Measurements from ENCODE around the gene SCRN2.

Gene SCRN2

GRCh38 chr17:47878203-47879027, 37.3 kb upstream of the SCRN2 start:
- H3K4me3 ChIP-seq (ENCODE audit: control insufficient read depth, low read depth, low read length) = no peak overlapping the region
- DNase-seq (ENCODE audit: low read depth) = no peak
- no peak for TF ChIP-seq CTCF (IDR thresholded peaks at IDR 0.05; ENCODE audit: control insufficient read depth, insufficient read depth, low read depth, low read length, missing control alignments)

DNA sequence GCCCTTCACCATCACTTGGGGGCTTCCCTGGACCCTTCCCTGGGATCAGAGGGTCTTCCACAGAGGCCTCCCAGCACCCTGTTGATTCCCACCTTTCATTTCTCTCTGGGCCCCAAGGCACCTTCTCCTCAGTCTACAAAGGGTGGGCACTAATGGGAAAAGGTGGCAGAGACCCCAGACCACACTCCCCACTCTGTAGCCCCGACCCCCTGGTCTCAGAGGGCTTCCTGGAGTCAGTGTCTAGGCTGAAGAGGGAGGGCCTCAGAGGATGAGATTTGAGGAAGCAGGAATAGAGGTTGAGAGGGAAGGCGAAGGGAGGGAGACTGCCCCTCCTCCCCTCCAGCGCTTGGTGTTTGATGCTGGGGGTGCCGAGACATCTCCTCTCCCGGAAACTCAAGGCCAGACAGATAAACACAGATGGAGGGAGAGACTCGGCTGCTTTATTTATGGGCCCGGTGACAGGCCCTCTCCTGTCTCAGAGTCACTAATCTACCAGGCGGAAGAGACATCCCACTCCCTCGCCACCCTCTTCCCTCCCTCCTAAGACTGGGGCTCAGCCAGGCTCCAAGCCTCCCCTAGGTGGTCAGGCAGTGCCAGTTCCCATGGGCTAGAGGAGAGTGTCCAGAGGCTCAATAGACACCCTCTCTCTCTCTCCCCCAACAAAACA, 36.4 kb upstream of the SCRN2 start:
- H3K4me3 ChIP-seq (ENCODE audit: control insufficient read depth, low read depth, low read length) = no peak overlapping the region
- no peak for DNase-seq (ENCODE audit: low read depth)
- TF ChIP-seq CTCF (IDR thresholded peaks at IDR 0.05; ENCODE audit: control insufficient read depth, insufficient read depth, low read depth, low read length, missing control alignments) = no peak

DNA sequence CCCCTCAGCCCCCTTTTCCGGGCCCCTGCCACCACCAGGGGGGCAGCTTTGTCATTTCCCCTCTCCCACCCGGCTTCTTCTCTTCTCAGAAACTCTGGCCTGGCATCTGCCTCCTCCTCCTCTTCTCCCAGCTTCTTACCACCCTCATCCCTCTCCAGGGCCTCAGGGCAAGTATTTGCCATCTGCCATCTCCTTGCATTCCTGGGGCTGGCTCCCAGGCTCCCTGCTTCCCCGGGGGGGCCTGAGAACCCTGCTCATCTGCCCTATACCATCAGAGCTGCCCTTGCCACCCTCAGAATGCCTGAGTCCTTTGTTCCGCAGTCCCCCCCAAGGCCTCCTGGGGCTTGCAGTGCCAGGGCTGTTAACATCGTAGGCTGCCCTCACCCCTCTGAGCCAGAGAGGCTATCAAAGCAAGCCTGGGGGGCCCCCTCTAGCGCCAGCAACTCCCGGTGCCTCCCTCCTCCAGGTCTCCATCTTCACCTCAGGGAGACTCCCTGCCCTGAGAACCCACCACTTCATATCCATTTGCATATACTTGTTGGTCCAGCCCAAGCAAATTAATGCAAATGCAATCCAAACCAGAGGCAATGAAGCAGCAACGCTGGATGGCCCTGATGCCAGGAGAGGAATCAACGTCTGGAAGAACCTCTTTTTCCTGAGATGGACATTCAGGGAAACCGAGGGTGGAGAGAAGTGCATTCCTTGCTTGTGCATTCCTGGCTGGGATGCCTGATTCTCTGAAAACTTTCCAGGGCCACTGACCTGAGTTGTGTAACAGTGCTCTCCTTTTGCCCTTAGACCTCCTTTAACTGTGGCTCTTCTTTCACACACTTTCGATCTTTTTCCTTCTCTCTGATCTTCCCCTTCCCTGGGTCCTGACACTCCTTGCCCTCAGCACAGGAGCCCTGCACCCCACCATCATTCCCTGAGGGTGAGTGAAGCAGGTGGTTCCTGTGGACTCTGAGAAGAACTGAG, 34.2 kb upstream of the SCRN2 start:
- no peak for DNase-seq (ENCODE audit: low read depth)
- H3K4me3 ChIP-seq (ENCODE audit: control insufficient read depth, low read depth, low read length) = no peak overlapping the region
- no peak for TF ChIP-seq CTCF (IDR thresholded peaks at IDR 0.05; ENCODE audit: control insufficient read depth, insufficient read depth, low read depth, low read length, missing control alignments)

DNA sequence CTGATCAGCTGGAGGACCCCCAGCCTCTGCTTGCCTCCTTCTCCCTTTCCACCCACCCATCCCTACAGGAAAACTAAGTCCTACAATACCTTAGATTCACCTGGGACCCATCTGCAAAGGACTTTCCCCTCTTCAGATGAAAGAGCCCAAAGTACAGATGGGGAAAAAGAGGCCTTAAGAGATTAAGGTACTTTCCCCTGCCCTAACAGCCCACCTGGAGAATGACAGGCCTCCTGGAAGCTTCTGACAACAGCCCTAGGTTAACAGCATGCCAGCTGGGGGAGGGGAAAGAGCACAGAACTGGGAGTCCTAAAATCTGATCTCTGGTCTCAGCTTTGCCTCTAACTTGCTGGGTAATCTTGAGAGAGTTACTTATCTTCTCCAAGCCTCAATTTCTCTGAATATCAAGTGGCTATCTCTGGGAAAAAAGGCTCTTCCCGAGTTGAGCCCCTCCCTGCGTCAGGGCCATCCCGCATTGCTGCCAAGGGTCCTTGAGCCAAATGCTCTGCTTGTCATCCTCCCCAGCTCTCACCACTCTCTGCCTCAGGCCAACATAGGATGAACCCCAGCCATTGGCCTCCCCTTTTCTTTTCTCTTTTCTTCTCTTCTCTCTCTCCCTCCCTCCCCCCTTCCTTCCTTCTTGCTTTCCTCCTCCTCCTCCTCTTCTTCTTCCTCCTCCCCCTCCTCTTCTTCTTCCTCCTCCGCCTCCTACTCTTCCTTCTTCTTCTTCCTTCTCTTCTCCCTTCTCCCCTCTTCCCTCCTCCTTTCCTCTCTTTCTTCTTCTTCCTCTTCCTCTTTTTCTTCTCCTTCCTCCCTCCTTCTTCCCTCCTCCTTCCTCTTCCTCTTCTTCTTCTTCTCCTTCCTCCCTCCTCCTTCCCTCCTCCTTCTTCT, 32.4 kb upstream of the SCRN2 start:
- DNase-seq (ENCODE audit: low read depth) = no peak
- TF ChIP-seq CTCF (IDR thresholded peaks at IDR 0.05; ENCODE audit: control insufficient read depth, insufficient read depth, low read depth, low read length, missing control alignments) = no peak
- H3K4me3 ChIP-seq (ENCODE audit: control insufficient read depth, low read depth, low read length) = no peak overlapping the region

- no peak for DNase-seq (ENCODE audit: low read depth)
- H3K4me3 ChIP-seq (ENCODE audit: control insufficient read depth, low read depth, low read length) = peak overlapping the region; percentile 8; the same call in 1 of the 2 replicates
- TF ChIP-seq CTCF (IDR thresholded peaks at IDR 0.05; ENCODE audit: control insufficient read depth, insufficient read depth, low read depth, low read length, missing control alignments) = no peak
Observed at GRCh38 chr17:47872651-47873161, 31.6 kb upstream of the SCRN2 start.
